HCT116 (cell line): ENCODE results near the gene COL21A1. TPM values are rescaled to one million over a fixed set of nuclear protein-coding genes. Genes with fewer than 3 reads are reported as not detected.

Source experiments
- ATAC-seq: fragments of 200-7000 bp; cut with Tn5 transposase; 2 replicates; pipeline ENCODE4 v1.9.1; 2020; ENCODE audit warnings: mild to moderate bottlenecking, moderate library complexity
- BruUV-seq: library from RNA; stranded (reverse); fragments of 400-500 nt; replicated peaks from 2 replicates; lab custom pipeline; 2021; lab: Mats Ljungman, UMichigan
- CTCF ChIA-PET: fragments of 300-600 bp; sonication (Branson Sonifier 250); formaldehyde crosslinking; loops from one replicate; lab custom pipeline; 2021; ENCODE audit warnings: antibody characterized with exemption; lab: Charles Lee
- POLR2A ChIA-PET: fragments of 300-600, 350-600 bp; sonication (Branson Sonifier 250); formaldehyde crosslinking; loops from one replicate; lab custom pipeline; 2021; ENCODE audit warnings: antibody characterized with exemption; lab: Charles Lee
- RAD21 ChIA-PET, 2 experiments: fragments of 300-600 bp; sonication (Branson Sonifier 250); formaldehyde crosslinking; loops; one replicate each; lab custom pipeline; 2023; ENCODE audit warnings: low total read pairs in 2 of 2; ENCODE audit not compliant: uncharacterized antibody in 2 of 2, unreplicated experiment in 2 of 2, low non-redundant PET in 1 of 2; lab: Charles Lee
- DNase-seq: peaks from one replicate; pipeline ENCODE4 v3.0.0-alpha.2; 2010; ENCODE audit warnings: low read depth, low spot score
- H2AFZ ChIP-seq: fragments of 200-600 bp; shearing (Covaris generic), sonication (generic); 2 replicates; pipeline ENCODE4 v1.6.1; 2017; ENCODE audit warnings: low read depth, mixed run types, mixed read lengths, antibody characterized with exemption, low read length; ENCODE audit not compliant: poor library complexity, severe bottlenecking
- H3K27ac ChIP-seq: 2 replicates; pipeline ENCODE4 v1.5.1; 2012; ENCODE audit warnings: low read depth, low read length
- H3K27me3 ChIP-seq: fragments of 200-600 bp; sonication (generic); 2 replicates; pipeline ENCODE4 v1.6.1; 2016; ENCODE audit warnings: mixed run types, low read length, mixed read lengths; ENCODE audit not compliant: insufficient read depth
- H3K36me3 ChIP-seq, 2 experiments: fragments of 200-500 bp in 1 of 2; fragments of 200-600 bp in 1 of 2; sonication (Bioruptor generic) in 1 of 2; sonication (generic) in 1 of 2; 2 replicates each; pipeline versions ENCODE4 v1.5.1 to v1.6.1; 2014 to 2016; ENCODE audit warnings: low read length in 2 of 2, inconsistent platforms in 1 of 2, mixed read lengths in 1 of 2, mixed run types in 1 of 2; ENCODE audit not compliant: insufficient read depth in 2 of 2, control insufficient read depth in 1 of 2
- H3K4me1 ChIP-seq, 2 experiments: fragments of 200-600 bp in 1 of 2; sonication (generic) in 1 of 2; 2 replicates each; pipeline versions ENCODE4 v1.5.1 to v1.6.1; 2012 to 2017; ENCODE audit warnings: low read length in 2 of 2, inconsistent platforms in 1 of 2, mild to moderate bottlenecking in 1 of 2, mixed read lengths in 1 of 2, mixed run types in 1 of 2, moderate library complexity in 1 of 2; ENCODE audit not compliant: insufficient read depth in 2 of 2, control insufficient read depth in 1 of 2
- H3K4me2 ChIP-seq: fragments of 200-600 bp; sonication (generic); 2 replicates; pipeline ENCODE4 v1.6.1; 2017; ENCODE audit warnings: mixed run types, low read length, mixed read lengths
- H3K4me3 ChIP-seq, 2 experiments: fragments of 200-600 bp in 1 of 2; sonication (generic) in 1 of 2; replicated peaks in 1 of 2; 2 replicates each; pipeline ENCODE4 v1.5.1; 2011 to 2016; ENCODE audit warnings: low read length in 2 of 2, control low read depth in 1 of 2, low read depth in 1 of 2, mild to moderate bottlenecking in 1 of 2, mixed read lengths in 1 of 2, mixed run types in 1 of 2
- H3K79me2 ChIP-seq: fragments of 200-600 bp; sonication (generic); 2 replicates; pipeline ENCODE4 v1.6.1; 2017; ENCODE audit warnings: mild to moderate bottlenecking, mixed run types, low read length, moderate library complexity, mixed read lengths; ENCODE audit not compliant: insufficient read depth
- H3K9ac ChIP-seq: fragments of 200-600 bp; sonication (generic); 2 replicates; pipeline ENCODE4 v1.6.1; 2016; ENCODE audit warnings: low read length, mixed read lengths
- H3K9me2 ChIP-seq: fragments of 200-600 bp; sonication (generic), shearing (Covaris generic); 2 replicates; pipeline ENCODE4 v1.6.1; 2017; ENCODE audit warnings: mixed run types, mild to moderate bottlenecking, moderate library complexity; ENCODE audit not compliant: insufficient read depth
- H3K9me3 ChIP-seq, 2 experiments: fragments of 200-500 bp in 1 of 2; fragments of 200-600 bp in 1 of 2; sonication (Bioruptor generic) in 1 of 2; sonication (generic) in 1 of 2; 2 replicates each; pipeline ENCODE4 v1.6.1; 2014 to 2017; ENCODE audit warnings: low read length in 2 of 2, mixed read lengths in 2 of 2, inconsistent platforms in 1 of 2, low read depth in 1 of 2, mild to moderate bottlenecking in 1 of 2, mixed run types in 1 of 2, moderate library complexity in 1 of 2; ENCODE audit not compliant: control insufficient read depth in 1 of 2, insufficient read depth in 1 of 2
- H4K20me1 ChIP-seq: fragments of 200-600 bp; sonication (generic), shearing (Covaris generic); 2 replicates; pipeline ENCODE4 v1.6.1; 2017; ENCODE audit warnings: mixed run types, mild to moderate bottlenecking, moderate library complexity; ENCODE audit not compliant: insufficient read depth
- CBX3 ChIP-seq: IDR thresholded peaks from 2 replicates; pipeline ENCODE4 v1.6.1; 2012; ENCODE audit warnings: low read depth
- ELF1 ChIP-seq: IDR thresholded peaks from 2 replicates; pipeline ENCODE4 v1.6.1; 2012; ENCODE audit warnings: low read depth, borderline replicate concordance
- EZH2 ChIP-seq: fragments of 200-600 bp; sonication (generic); IDR thresholded peaks from 2 replicates; pipeline ENCODE4 v1.6.1; 2017; ENCODE audit warnings: antibody characterized with exemption, mixed run types
- FOSL1 ChIP-seq: IDR thresholded peaks from 2 replicates; pipeline ENCODE4 v1.6.1; 2012; ENCODE audit warnings: low read depth
- POLR2AphosphoS5 ChIP-seq: IDR thresholded peaks from 2 replicates; pipeline ENCODE4 v1.6.1; 2011; ENCODE audit warnings: mild to moderate bottlenecking, low read depth, low read length, moderate library complexity
- ZFX ChIP-seq: fragments of 450-650 bp; IDR thresholded peaks from 2 replicates; pipeline ENCODE4 v1.6.1; 2017
- ZNF274 ChIP-seq: fragments of 200-500 bp; sonication (Bioruptor generic); IDR thresholded peaks from 2 replicates; pipeline ENCODE4 v1.6.1; 2014; ENCODE audit warnings: mild to moderate bottlenecking, low read depth, low read length, inconsistent platforms
- intact Hi-C: fragments of 100-400 bp; cut with micrococcal nuclease; formaldehyde crosslinking; loops from 2 replicates; pipeline ENCODE4 v1.10.0; 2022
- total RNA-seq: library from RNA; stranded (reverse); gene quantifications from one replicate; pipeline ENCODE4 v1.2.1, GENCODE V29; 2021; ENCODE audit not compliant: unreplicated experiment
- TF ChIP-seq, protein P1 (sequence below): IDR thresholded peaks from 2 replicates; pipeline ENCODE4 v1.6.1; 2012; ENCODE audit warnings: low read depth
- TF ChIP-seq, protein P2 (sequence below), 3 experiments: fragments of 200-600 bp in 1 of 3; sonication (generic) in 1 of 3; IDR thresholded peaks in 2 of 3; conservative IDR thresholded peaks in 1 of 3; 2 replicates each; pipeline ENCODE4 v1.5.1; 2012 to 2017; ENCODE audit warnings: low read depth in 2 of 3, low read length in 2 of 3, antibody characterized with exemption in 1 of 3, borderline replicate concordance in 1 of 3, control low read depth in 1 of 3, mild to moderate bottlenecking in 1 of 3, mixed read lengths in 1 of 3, mixed run types in 1 of 3, moderate library complexity in 1 of 3; ENCODE audit not compliant: insufficient read depth in 1 of 3
- TF ChIP-seq, protein P3 (sequence below): IDR thresholded peaks from 2 replicates; pipeline ENCODE4 v1.6.1; 2011; ENCODE audit warnings: mild to moderate bottlenecking, low read length, moderate library complexity; ENCODE audit not compliant: insufficient replicate concordance; ENCODE audit errors: extremely low read depth

COL21A1 gene
- total RNA-seq, 1 experiment from 2014 or later = not detected

DNA sequence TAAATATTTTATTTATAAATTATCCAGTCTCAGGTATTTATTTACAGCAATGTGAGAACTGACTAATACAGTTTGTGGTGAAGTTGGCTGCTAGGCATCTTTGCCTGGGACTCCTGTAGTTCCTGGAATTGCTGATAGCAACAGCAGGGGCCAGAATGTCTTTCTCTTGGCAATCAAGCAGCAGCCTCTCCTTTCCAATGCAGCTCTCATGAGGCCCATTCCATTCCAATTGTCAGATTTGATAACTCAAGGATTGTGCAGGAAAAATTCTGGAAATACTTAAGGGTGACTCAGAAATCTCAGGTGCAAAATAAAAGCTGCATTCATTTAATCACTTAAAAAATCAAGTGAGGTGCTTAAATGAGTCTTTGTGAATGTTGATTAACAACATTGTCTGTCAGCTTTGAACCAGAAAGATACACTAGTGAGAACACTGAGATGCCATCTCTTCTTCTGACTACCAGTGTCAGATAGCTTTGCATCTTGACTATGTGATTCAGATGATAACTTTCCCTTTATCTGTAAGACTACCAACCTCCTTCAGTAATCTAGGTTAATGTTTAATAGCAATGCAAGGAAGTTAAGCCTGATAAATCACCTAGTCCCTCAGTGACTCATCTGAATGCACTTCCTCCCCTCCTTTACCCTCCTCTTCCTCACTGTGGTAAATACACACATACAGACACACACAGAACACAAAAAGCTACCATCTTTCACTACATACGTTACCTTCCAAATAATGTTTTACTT is 32.1 kb upstream of the COL21A1 start (continued):
- TF ChIP-seq, protein P1, sequence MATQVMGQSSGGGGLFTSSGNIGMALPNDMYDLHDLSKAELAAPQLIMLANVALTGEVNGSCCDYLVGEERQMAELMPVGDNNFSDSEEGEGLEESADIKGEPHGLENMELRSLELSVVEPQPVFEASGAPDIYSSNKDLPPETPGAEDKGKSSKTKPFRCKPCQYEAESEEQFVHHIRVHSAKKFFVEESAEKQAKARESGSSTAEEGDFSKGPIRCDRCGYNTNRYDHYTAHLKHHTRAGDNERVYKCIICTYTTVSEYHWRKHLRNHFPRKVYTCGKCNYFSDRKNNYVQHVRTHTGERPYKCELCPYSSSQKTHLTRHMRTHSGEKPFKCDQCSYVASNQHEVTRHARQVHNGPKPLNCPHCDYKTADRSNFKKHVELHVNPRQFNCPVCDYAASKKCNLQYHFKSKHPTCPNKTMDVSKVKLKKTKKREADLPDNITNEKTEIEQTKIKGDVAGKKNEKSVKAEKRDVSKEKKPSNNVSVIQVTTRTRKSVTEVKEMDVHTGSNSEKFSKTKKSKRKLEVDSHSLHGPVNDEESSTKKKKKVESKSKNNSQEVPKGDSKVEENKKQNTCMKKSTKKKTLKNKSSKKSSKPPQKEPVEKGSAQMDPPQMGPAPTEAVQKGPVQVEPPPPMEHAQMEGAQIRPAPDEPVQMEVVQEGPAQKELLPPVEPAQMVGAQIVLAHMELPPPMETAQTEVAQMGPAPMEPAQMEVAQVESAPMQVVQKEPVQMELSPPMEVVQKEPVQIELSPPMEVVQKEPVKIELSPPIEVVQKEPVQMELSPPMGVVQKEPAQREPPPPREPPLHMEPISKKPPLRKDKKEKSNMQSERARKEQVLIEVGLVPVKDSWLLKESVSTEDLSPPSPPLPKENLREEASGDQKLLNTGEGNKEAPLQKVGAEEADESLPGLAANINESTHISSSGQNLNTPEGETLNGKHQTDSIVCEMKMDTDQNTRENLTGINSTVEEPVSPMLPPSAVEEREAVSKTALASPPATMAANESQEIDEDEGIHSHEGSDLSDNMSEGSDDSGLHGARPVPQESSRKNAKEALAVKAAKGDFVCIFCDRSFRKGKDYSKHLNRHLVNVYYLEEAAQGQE = no peak
- TF ChIP-seq POLR2AphosphoS5 = no peak

DNA sequence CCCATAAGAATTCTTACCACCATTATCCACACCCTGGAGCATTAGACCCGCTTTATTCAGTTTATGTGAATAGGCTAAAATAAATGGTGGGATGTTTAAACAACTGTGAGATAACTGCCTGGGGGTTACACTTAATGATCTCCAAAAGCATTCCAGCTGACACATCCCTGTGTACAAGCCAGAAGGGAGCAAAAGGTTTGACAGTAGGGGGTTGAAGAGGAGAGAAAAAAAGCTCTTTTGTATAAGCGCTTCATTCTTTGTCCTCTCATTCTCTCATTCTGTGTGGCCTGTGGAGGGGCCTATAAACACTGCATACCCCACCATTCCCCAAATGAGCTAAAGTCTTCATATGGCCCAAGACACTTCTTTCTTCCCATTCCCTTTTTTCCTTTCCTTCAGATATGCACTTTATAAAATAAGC is 30.8 kb upstream of the COL21A1 start:
- Histone ChIP-seq H4K20me1 (no peaks in the 10 kb centered on the region), H3K4me3 (no peak overlapping the region), H3K79me2 (no peaks in the 10 kb centered on the region), H2AFZ (no peak overlapping the region), H3K27ac (no peak overlapping the region), H3K36me3 (no peaks in the 10 kb centered on the region), H3K4me1 (peaks cover 3 to 19% of the 10 kb centered on the region in 2 experiments; a peak in 3 of 4 replicates), H3K9ac (no peak overlapping the region), H3K27me3 (no peaks in the 10 kb centered on the region), H3K4me2 (no peak overlapping the region), H3K9me2 (no peaks in the 10 kb centered on the region), H3K9me3 (no peaks in the 10 kb centered on the region)
- CTCF ChIA-PET = interaction anchor here (0.6 kb wide), 1 partner anchor 1003 kb away, joined by 3 read pairs; no protein-coding TSS in a partner anchor
- BruUV-seq = no TSS peak
- POLR2A ChIA-PET = no interaction called here
- ATAC-seq (no peak), DNase-seq (no peak)
- intact Hi-C loops = no loop called here
- RAD21 ChIA-PET = no interaction called here
- TF ChIP-seq EZH2 = no peak
- TF ChIP-seq ZFX = no peak
- TF ChIP-seq ZNF274 = no peak
- no peak for TF ChIP-seq ELF1
- TF ChIP-seq, protein P2, sequence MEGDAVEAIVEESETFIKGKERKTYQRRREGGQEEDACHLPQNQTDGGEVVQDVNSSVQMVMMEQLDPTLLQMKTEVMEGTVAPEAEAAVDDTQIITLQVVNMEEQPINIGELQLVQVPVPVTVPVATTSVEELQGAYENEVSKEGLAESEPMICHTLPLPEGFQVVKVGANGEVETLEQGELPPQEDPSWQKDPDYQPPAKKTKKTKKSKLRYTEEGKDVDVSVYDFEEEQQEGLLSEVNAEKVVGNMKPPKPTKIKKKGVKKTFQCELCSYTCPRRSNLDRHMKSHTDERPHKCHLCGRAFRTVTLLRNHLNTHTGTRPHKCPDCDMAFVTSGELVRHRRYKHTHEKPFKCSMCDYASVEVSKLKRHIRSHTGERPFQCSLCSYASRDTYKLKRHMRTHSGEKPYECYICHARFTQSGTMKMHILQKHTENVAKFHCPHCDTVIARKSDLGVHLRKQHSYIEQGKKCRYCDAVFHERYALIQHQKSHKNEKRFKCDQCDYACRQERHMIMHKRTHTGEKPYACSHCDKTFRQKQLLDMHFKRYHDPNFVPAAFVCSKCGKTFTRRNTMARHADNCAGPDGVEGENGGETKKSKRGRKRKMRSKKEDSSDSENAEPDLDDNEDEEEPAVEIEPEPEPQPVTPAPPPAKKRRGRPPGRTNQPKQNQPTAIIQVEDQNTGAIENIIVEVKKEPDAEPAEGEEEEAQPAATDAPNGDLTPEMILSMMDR (IDR thresholded peaks at IDR 0.05 in 2 of 3, conservative IDR thresholded peaks at IDR 0.05 in 1 of 3; ENCODE audit: borderline replicate concordance in 1 of 3, insufficient read depth in 1 of 3, low read depth in 2 of 3, low read length in 2 of 3) = no peak
- TF ChIP-seq FOSL1 = no peak
- TF ChIP-seq, protein P3, sequence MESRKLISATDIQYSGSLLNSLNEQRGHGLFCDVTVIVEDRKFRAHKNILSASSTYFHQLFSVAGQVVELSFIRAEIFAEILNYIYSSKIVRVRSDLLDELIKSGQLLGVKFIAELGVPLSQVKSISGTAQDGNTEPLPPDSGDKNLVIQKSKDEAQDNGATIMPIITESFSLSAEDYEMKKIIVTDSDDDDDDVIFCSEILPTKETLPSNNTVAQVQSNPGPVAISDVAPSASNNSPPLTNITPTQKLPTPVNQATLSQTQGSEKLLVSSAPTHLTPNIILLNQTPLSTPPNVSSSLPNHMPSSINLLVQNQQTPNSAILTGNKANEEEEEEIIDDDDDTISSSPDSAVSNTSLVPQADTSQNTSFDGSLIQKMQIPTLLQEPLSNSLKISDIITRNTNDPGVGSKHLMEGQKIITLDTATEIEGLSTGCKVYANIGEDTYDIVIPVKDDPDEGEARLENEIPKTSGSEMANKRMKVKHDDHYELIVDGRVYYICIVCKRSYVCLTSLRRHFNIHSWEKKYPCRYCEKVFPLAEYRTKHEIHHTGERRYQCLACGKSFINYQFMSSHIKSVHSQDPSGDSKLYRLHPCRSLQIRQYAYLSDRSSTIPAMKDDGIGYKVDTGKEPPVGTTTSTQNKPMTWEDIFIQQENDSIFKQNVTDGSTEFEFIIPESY = no peak
- no peak for TF ChIP-seq CBX3
